ENCODE measurements around the gene PITX2. TPM values are rescaled to one million over a fixed set of nuclear protein-coding genes. Genes with fewer than 3 reads are reported as not detected.

The PITX2 gene
- total RNA-seq, 1 donor from 2014 or later: not detected

DNA sequence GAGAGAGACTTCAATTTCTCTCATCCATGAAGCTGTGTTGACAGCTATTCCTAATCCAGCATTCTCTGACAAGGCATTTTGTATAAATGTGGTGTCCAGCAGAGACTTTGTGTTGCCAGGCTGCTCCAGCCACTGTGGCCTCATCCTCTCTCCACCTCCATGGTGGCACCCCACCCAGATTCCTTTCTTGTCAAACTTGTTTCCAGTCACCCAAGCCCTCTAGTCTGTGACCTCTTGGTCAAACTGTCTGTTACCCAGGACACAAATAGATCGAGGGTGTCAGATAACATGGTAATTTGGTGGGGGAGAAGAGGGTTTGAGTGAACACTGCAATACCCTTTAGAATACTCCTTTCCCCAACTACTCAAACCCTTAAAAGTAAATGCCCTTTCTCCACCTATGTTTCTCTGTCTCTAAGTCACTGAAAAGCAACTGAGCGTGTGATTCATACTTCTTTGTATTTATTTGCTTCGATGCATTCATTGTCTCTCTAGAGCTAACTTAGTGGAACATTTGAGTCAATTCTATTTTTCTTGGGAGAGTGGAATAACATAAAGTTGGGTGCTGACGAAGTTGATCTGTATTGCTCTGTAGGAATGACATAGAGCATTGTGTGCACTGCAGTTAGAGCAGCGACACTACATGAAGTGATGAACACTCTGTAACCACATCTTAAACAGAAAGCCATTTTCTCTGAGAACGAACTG lies 13.7 kb downstream of the PITX2 start:
- TF ChIP-seq, protein P1, sequence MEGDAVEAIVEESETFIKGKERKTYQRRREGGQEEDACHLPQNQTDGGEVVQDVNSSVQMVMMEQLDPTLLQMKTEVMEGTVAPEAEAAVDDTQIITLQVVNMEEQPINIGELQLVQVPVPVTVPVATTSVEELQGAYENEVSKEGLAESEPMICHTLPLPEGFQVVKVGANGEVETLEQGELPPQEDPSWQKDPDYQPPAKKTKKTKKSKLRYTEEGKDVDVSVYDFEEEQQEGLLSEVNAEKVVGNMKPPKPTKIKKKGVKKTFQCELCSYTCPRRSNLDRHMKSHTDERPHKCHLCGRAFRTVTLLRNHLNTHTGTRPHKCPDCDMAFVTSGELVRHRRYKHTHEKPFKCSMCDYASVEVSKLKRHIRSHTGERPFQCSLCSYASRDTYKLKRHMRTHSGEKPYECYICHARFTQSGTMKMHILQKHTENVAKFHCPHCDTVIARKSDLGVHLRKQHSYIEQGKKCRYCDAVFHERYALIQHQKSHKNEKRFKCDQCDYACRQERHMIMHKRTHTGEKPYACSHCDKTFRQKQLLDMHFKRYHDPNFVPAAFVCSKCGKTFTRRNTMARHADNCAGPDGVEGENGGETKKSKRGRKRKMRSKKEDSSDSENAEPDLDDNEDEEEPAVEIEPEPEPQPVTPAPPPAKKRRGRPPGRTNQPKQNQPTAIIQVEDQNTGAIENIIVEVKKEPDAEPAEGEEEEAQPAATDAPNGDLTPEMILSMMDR (IDR thresholded peaks at IDR 0.05): no peak
- H3K27ac Mint-ChIP-seq (ENCODE audit: unreplicated experiment): no peak overlapping the region
- H3K4me3 Mint-ChIP-seq (ENCODE audit: unreplicated experiment): no peak overlapping the region

GRCh38 chr4:110605077-110605476 lies 17.8 kb downstream of the PITX2 start:
- H3K36me3 Mint-ChIP-seq (ENCODE audit: unreplicated experiment): no peaks in the 10 kb centered on the region
- peaks cover 36% of the 10 kb centered on the region for H3K27me3 Mint-ChIP-seq (ENCODE audit: unreplicated experiment)
- H3K27ac Mint-ChIP-seq (ENCODE audit: unreplicated experiment): no peak overlapping the region
- H3K9me3 Mint-ChIP-seq (ENCODE audit: unreplicated experiment): no peaks in the 10 kb centered on the region
- H3K4me3 Mint-ChIP-seq (ENCODE audit: unreplicated experiment): no peak overlapping the region
- no peak for DNase-seq (ENCODE audit: extremely low spot score, unreplicated experiment)
- TF ChIP-seq, protein P1 (IDR thresholded peaks at IDR 0.05): no peak
- no peaks in the 10 kb centered on the region for H3K4me1 Mint-ChIP-seq (ENCODE audit: unreplicated experiment)

More for the DNA sequence above, 13.7 kb downstream of the PITX2 start:
- Mint-ChIP-seq H3K36me3 (ENCODE audit: unreplicated experiment) (no peaks in the 10 kb centered on the region), H3K9me3 (ENCODE audit: unreplicated experiment) (no peaks in the 10 kb centered on the region), H3K4me1 (ENCODE audit: unreplicated experiment) (no peaks in the 10 kb centered on the region), H3K27me3 (ENCODE audit: unreplicated experiment) (peaks cover 34% of the 10 kb centered on the region)
- no peak for DNase-seq (ENCODE audit: extremely low spot score, unreplicated experiment)

DNA sequence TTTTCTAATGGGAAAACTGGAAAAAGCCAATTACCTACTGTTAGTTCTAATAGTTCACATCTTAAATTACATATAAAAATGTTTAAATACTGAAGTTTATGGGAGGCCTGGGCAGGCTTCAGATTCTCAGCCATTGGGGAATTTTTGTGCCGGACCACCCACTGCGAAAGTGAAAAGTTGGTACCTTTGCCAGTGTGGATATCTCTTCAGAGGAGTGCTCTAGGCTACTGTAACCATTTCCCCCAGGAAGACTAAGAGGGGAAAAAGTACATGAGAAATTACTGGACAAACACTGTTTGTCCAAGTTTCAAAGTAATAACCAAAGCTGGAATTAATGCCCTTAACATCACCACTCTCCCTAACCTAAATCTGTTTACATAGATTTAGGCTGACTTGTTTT lies 20.8 kb downstream of the PITX2 start:
- peaks cover 28% of the 10 kb centered on the region for H3K27me3 Mint-ChIP-seq (ENCODE audit: unreplicated experiment)
- H3K9me3 Mint-ChIP-seq (ENCODE audit: unreplicated experiment): no peaks in the 10 kb centered on the region
- H3K4me1 Mint-ChIP-seq (ENCODE audit: unreplicated experiment): no peaks in the 10 kb centered on the region
- TF ChIP-seq, protein P1 (IDR thresholded peaks at IDR 0.05): no peak
- no peak overlapping the region for H3K27ac Mint-ChIP-seq (ENCODE audit: unreplicated experiment)
- H3K4me3 Mint-ChIP-seq (ENCODE audit: unreplicated experiment): no peak overlapping the region
- H3K36me3 Mint-ChIP-seq (ENCODE audit: unreplicated experiment): no peaks in the 10 kb centered on the region
- no peak for DNase-seq (ENCODE audit: extremely low spot score, unreplicated experiment)

DNA sequence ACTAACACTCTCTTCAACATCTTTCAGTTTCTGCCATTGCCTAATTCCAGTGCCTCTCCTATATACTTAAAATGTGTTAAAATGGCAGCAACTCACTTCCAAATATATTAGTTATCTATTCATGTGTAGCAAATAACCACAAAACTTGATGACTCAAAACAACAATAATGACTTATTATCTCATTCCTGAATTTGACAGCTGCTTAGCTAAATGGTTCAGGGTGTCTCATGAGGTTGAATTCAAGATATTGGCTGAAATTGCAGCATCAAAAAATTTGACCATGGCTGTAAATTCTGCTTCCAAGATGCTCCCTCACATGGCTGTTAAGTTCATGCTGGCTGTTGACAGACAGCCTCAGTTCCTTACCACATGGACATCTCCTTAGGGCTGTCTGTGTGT lies 25.3 kb downstream of the PITX2 start:
- Mint-ChIP-seq H3K9me3 (ENCODE audit: unreplicated experiment) (peaks cover 3% of the 10 kb centered on the region), H3K4me3 (ENCODE audit: unreplicated experiment) (no peak overlapping the region), H3K27ac (ENCODE audit: unreplicated experiment) (no peak overlapping the region), H3K27me3 (ENCODE audit: unreplicated experiment) (peaks cover 14% of the 10 kb centered on the region), H3K4me1 (ENCODE audit: unreplicated experiment) (no peaks in the 10 kb centered on the region), H3K36me3 (ENCODE audit: unreplicated experiment) (no peaks in the 10 kb centered on the region)
- no peak for DNase-seq (ENCODE audit: extremely low spot score, unreplicated experiment)
- TF ChIP-seq, protein P1 (IDR thresholded peaks at IDR 0.05): no peak

DNA sequence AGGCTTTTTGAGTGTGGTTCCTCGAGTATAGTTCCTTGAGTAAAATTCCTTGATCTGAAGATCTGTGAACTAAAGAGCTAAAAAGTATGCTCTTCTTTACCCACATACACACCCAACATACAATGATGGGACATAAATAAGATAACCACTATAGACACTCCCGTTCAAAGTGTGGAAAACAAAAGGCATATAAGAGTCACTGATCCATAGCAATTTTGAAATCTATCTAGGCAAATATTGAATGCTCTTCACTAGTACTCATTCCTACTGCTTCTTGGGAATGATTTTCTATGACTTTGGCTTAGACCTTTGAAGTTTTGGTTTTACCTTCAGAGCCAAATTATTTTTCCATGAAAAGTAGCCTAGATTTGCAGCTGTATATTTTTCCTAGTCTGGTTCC lies 26.4 kb downstream of the PITX2 start:
- Mint-ChIP-seq H3K36me3 (ENCODE audit: unreplicated experiment) (no peaks in the 10 kb centered on the region), H3K27me3 (ENCODE audit: unreplicated experiment) (peaks cover 15% of the 10 kb centered on the region), H3K27ac (ENCODE audit: unreplicated experiment) (no peak overlapping the region), H3K4me1 (ENCODE audit: unreplicated experiment) (no peaks in the 10 kb centered on the region), H3K9me3 (ENCODE audit: unreplicated experiment) (peaks cover 3% of the 10 kb centered on the region), H3K4me3 (ENCODE audit: unreplicated experiment) (no peak overlapping the region)
- TF ChIP-seq, protein P1 (IDR thresholded peaks at IDR 0.05): no peak
- DNase-seq (ENCODE audit: extremely low spot score, unreplicated experiment): no peak

All from osteocyte (in vitro differentiated cells).